HepG2 (cell line): Measurements from ENCODE around the gene ADARB1. TPM values are rescaled to one million over a fixed set of nuclear protein-coding genes. Genes with fewer than 3 reads are reported as not detected.

Experiments
- ATAC-seq: fragments of 200-7000 bp; cut with Tn5 transposase; 3 replicates; pipeline ENCODE4 v1.9.1; 2020; ENCODE audit warnings: mild to moderate bottlenecking, moderate library complexity
- BruUV-seq: library from RNA; stranded (reverse); fragments of 400-500 nt; replicated peaks from 2 replicates; lab custom pipeline; 2021; lab: Mats Ljungman, UMichigan
- CTCF ChIA-PET: fragments of 300-600 bp; formaldehyde crosslinking; extraction: SDS; loops from one replicate; lab custom pipeline; 2021; ENCODE audit warnings: low total read pairs, inconsistent platforms, low intra/inter-chr PET ratio; lab: Yijun Ruan, JAX
- POLR2A ChIA-PET: fragments of 350-600 bp; sonication (Branson Sonifier 250); formaldehyde crosslinking; loops from one replicate; lab custom pipeline; 2020; ENCODE audit warnings: antibody characterized with exemption, inconsistent platforms; lab: Yijun Ruan, JAX
- DNase-seq: peaks from one replicate; pipeline ENCODE4 v3.0.0-alpha.2; 2015; ENCODE audit warnings: low spot score
- FAIRE-seq: peaks from 3 replicates; lab custom pipeline; 2011; peaks lifted over from hg19 to GRCh38; lab: Jason Lieb, UNC
- H2AFZ ChIP-seq: one replicate; pipeline ENCODE4 v1.6.1; 2011; ENCODE audit warnings: low read length, inconsistent platforms
- H3K27ac ChIP-seq: fragments of 300-600 bp; 3 replicates; pipeline ENCODE4 v1.8.0; 2011; ENCODE audit warnings: mixed run types, mild to moderate bottlenecking, mixed read lengths, low read length, inconsistent platforms; ENCODE audit not compliant: insufficient read depth; ENCODE audit errors: extremely low read length
- H3K27me3 ChIP-seq, 2 experiments: fragments of 200-600 bp in 1 of 2; 2 replicates in 1 of 2; 3 replicates in 1 of 2; pipeline versions ENCODE4 v1.6.0 to v1.8.0; 2011; ENCODE audit warnings: low read length in 2 of 2, mild to moderate bottlenecking in 2 of 2, moderate library complexity in 2 of 2, inconsistent platforms in 1 of 2; ENCODE audit not compliant: insufficient read depth in 2 of 2, control insufficient read depth in 1 of 2
- H3K36me3 ChIP-seq, 2 experiments: fragments of 200-600 bp in 1 of 2; replicated peaks in 1 of 2; 2 replicates in 1 of 2; 3 replicates in 1 of 2; pipeline versions ENCODE4 v1.5.1 to v1.8.0; 2011; ENCODE audit warnings: low read length in 2 of 2, inconsistent platforms in 1 of 2; ENCODE audit not compliant: insufficient read depth in 2 of 2, control insufficient read depth in 1 of 2
- H3K4me1 ChIP-seq: 2 replicates; pipeline ENCODE4 v1.5.1; 2012; ENCODE audit warnings: low read length, inconsistent platforms; ENCODE audit not compliant: insufficient read depth
- H3K4me2 ChIP-seq: 2 replicates; pipeline ENCODE4 v1.6.0; 2011; ENCODE audit warnings: low read depth, low read length, inconsistent platforms
- H3K4me3 ChIP-seq, 3 experiments: fragments of 200-600 bp in 1 of 3; sonication (generic), shearing (Covaris generic) in 1 of 3; replicated peaks in 1 of 3; 2 replicates each; pipeline ENCODE4 v1.5.1; 2011 to 2016; ENCODE audit warnings: low read length in 3 of 3, inconsistent platforms in 2 of 3, low read depth in 2 of 3, mild to moderate bottlenecking in 2 of 3, control low read depth in 1 of 3, mixed read lengths in 1 of 3; ENCODE audit not compliant: insufficient read depth in 1 of 3
- H3K79me2 ChIP-seq: one replicate; pipeline ENCODE4 v1.6.1; 2011; ENCODE audit warnings: low read length, inconsistent platforms; ENCODE audit not compliant: insufficient read depth
- H3K9ac ChIP-seq: 2 replicates; pipeline ENCODE4 v1.6.0; 2011; ENCODE audit warnings: mild to moderate bottlenecking, low read depth, low read length, inconsistent platforms; ENCODE audit not compliant: insufficient read depth
- H3K9me3 ChIP-seq: 2 replicates; pipeline ENCODE4 v1.5.1; 2012; ENCODE audit warnings: mild to moderate bottlenecking, low read length
- H4K20me1 ChIP-seq: 2 replicates; pipeline ENCODE4 v1.6.0; 2011; ENCODE audit warnings: inconsistent platforms, mild to moderate bottlenecking, low read length, moderate library complexity; ENCODE audit not compliant: insufficient read depth
- NPAS2 ChIP-seq: sonication (generic); formaldehyde crosslinking; IDR thresholded peaks from 2 replicates; pipeline ENCODE4 v1.8.0; 2022; ENCODE audit warnings: mild to moderate bottlenecking, missing genetic modification reagents, borderline replicate concordance
- PCBP2 ChIP-seq: fragments of 200-400 bp; formaldehyde crosslinking; optimal IDR thresholded peaks from 2 replicates; pipeline ENCODE3; 2018; ENCODE audit warnings: low read length, low read depth; ENCODE audit not compliant: poor library complexity, severe bottlenecking
- SNAPC2 ChIP-seq: sonication (generic); formaldehyde crosslinking; IDR thresholded peaks from 2 replicates; pipeline ENCODE4 v1.8.1; 2022; ENCODE audit warnings: mild to moderate bottlenecking, missing genetic modification reagents
- ZNF138 ChIP-seq: sonication (generic); formaldehyde crosslinking; IDR thresholded peaks from 2 replicates; pipeline ENCODE4 v1.5.0; 2020; ENCODE audit warnings: mild to moderate bottlenecking, low read depth, missing genetic modification reagents
- ZNF33A ChIP-seq: sonication (generic); formaldehyde crosslinking; IDR thresholded peaks from 2 replicates; pipeline ENCODE4 v1.5.1; 2020; ENCODE audit warnings: missing genetic modification reagents, mild to moderate bottlenecking, moderate library complexity, borderline replicate concordance
- ZNF343 ChIP-seq: sonication (generic); formaldehyde crosslinking; IDR thresholded peaks from 2 replicates; pipeline ENCODE4 v1.4.0; 2020; ENCODE audit warnings: mild to moderate bottlenecking, missing genetic modification reagents
- ZNF432 ChIP-seq: sonication (generic); formaldehyde crosslinking; IDR thresholded peaks from 2 replicates; pipeline ENCODE4 v1.5.0; 2020; ENCODE audit warnings: missing genetic modification reagents, mild to moderate bottlenecking, borderline replicate concordance
- ZNF768 ChIP-seq: sonication (generic); formaldehyde crosslinking; IDR thresholded peaks from 2 replicates; pipeline ENCODE4 v1.4.0; 2020; ENCODE audit warnings: missing genetic modification reagents
- ZNF879 ChIP-seq: sonication (generic); formaldehyde crosslinking; IDR thresholded peaks from 2 replicates; pipeline ENCODE4 v1.8.1; 2023; ENCODE audit warnings: missing genetic modification reagents
- WGBS: methylation state at CpG from one replicate; pipeline ENCODE4 v1.1.6; 2017; ENCODE audit warnings: low lambda C conversion rate; 5-methylcytosine and 5-hydroxymethylcytosine counted together
- in situ Hi-C: cut with HindIII; loops from 2 replicates; pipeline ENCODE4 v1.10.0; 2017; ENCODE audit warnings: low pct_unique_long_range_greater_than_20kb; ENCODE audit not compliant: extremely low pct_ligation_motif_present
- intact Hi-C: fragments of 100-400 bp; cut with micrococcal nuclease; formaldehyde crosslinking; loops from one replicate; pipeline ENCODE4 v1.10.0; 2022; ENCODE audit not compliant: unreplicated experiment
- polyA plus RNA-seq, 8 experiments: library from polyadenylated mRNA; depleted of rRNA in 3 of 8; stranded (reverse) in 7 of 8; unstranded in 1 of 8; fragments of >200 nt; fragmentation: Illumina TruSeq in 4 of 8; extraction: Trizol in 4 of 8; gene quantifications; 2 replicates each; pipeline versions ENCODE4 v1.2.1 to v1.2.3, GENCODE V29; 2011 to 2016; ENCODE audit warnings: low read depth in 4 of 8, missing spikeins in 1 of 8, mixed read lengths in 1 of 8; ENCODE audit not compliant: insufficient read depth in 1 of 8
- total RNA-seq, 5 experiments: library from RNA; depleted of rRNA; stranded (reverse); fragments of >200 nt; fragmentation: Illumina TruSeq; extraction: Trizol; gene quantifications; 2 replicates each; pipeline ENCODE4 v1.2.3, GENCODE V29; 2016; ENCODE audit warnings: low read depth in 1 of 5
- TF ChIP-seq, protein P1 (sequence below): sonication (generic); formaldehyde crosslinking; IDR thresholded peaks from 2 replicates; pipeline ENCODE4 v1.5.0; 2020; ENCODE audit warnings: mild to moderate bottlenecking, missing genetic modification reagents
- TF ChIP-seq, protein P2 (sequence below): sonication (generic); formaldehyde crosslinking; IDR thresholded peaks from 2 replicates; pipeline ENCODE4 v1.4.0; 2020; ENCODE audit warnings: mild to moderate bottlenecking, missing genetic modification reagents

ADARB1 gene
- total and polyA plus RNA-seq, 2 of the 13 experiments (the other 11 are each of a cell fraction or from before 2014, with no cell fraction given): 6.6 to 10.0 TPM

DNA sequence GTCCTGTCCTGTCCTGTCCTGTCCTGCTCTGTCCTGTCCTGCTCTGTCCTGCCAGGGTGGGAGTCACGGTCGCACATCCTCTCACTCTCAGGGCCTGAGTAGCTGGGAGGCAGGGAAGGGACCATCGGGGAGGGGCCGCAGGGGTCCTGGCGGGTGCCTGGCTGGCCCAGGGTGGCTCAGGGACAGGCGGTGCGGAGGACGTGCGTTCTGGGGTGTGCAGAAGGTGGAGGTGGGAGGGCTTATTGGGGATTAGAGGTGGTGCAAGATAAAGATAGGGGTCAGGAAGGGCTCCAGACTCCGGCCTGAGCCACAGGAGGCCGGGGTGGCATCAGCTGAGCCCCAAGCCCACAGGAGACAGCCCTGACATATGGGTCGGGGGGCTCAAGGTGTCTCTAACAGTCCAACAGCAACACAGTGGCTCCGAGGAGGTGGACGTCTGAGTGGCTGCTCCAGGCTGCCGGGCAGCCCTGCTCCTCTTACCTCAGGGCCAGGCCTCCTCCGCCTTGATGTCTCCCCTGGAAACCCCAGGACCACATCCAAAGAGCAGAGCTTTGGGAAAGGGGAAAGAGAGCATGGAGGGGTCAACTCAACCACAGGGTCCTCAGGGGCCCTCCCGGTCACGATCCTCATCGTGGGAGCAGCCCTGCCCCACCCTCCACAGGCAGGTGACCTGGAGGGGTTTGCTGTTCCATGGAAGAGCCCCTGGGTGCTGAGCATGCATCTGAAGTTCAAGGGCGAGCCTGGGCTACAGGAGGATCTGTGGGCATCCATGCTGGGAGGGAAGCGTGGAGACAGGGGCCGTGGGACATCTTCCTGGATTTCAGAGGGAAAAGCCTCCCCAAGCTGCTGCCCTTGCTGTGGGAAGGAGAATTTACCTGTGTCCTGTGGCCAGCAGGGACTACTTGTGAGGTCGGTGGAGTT is 39.6 kb upstream of the ADARB1 start:
- Histone ChIP-seq H3K9ac (no peak overlapping the region), H3K27me3 (peaks cover 5 to 61% of the 10 kb centered on the region in 2 experiments), H3K9me3 (peaks cover 15% of the 10 kb centered on the region), H4K20me1 (no peaks in the 10 kb centered on the region), H3K36me3 (no peaks in the 10 kb centered on the region), H3K4me1 (peaks cover 26% of the 10 kb centered on the region), H2AFZ (no peak overlapping the region), H3K4me2 (no peak overlapping the region), H3K27ac (no peak overlapping the region), H3K4me3 (no peak overlapping the region), H3K79me2 (no peaks in the 10 kb centered on the region)
- no TSS peak for BruUV-seq
- TF ChIP-seq ZNF343 (CRISPR knock-in tag): no peak
- in situ Hi-C loops (no loop called here), intact Hi-C loops (no loop called here)
- ATAC-seq: no peak
- ChIA-PET CTCF (no interaction called here), POLR2A (no interaction called here)
- 30% methylated on average over 15 of the region's 23 CpGs for WGBS
- FAIRE-seq: no peak
- no peak for DNase-seq

DNA sequence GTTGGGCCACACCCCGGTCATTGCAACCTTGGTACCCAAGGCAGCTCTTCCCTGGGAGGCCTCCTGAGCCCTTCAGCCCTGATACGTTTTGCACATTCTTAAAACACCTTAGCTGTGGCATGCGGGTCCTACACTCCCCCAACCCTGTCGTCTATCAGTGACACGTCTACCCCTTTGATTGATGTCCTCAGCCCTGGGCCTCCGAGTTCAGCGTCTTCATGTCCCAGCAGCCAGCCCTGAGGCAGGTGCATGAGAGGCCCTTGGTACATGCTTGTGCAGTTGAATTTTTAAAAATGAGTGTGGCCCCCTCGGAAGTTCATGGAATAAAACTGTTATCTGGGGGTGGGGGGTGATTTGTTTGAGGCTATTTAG is 38.9 kb upstream of the ADARB1 start:
- no peaks in the 10 kb centered on the region for H3K36me3 ChIP-seq
- intact Hi-C loops (no loop called here), in situ Hi-C loops (no loop called here)
- peaks cover 26% of the 10 kb centered on the region for H3K4me1 ChIP-seq
- ATAC-seq (no peak), FAIRE-seq (no peak), DNase-seq (no peak)
- WGBS: 36% methylated on average over 7 of the region's 8 CpGs
- H3K27ac ChIP-seq: no peak overlapping the region
- no peaks in the 10 kb centered on the region for H4K20me1 ChIP-seq
- ChIA-PET CTCF (no interaction called here), POLR2A (no interaction called here)
- H3K4me2 ChIP-seq: no peak overlapping the region
- no peak for TF ChIP-seq ZNF432 (CRISPR knock-in tag)
- no peak for TF ChIP-seq ZNF33A
- TF ChIP-seq ZNF138: no peak
- TF ChIP-seq PCBP2: no peak
- no peak for TF ChIP-seq ZNF768
- TF ChIP-seq, protein P1, sequence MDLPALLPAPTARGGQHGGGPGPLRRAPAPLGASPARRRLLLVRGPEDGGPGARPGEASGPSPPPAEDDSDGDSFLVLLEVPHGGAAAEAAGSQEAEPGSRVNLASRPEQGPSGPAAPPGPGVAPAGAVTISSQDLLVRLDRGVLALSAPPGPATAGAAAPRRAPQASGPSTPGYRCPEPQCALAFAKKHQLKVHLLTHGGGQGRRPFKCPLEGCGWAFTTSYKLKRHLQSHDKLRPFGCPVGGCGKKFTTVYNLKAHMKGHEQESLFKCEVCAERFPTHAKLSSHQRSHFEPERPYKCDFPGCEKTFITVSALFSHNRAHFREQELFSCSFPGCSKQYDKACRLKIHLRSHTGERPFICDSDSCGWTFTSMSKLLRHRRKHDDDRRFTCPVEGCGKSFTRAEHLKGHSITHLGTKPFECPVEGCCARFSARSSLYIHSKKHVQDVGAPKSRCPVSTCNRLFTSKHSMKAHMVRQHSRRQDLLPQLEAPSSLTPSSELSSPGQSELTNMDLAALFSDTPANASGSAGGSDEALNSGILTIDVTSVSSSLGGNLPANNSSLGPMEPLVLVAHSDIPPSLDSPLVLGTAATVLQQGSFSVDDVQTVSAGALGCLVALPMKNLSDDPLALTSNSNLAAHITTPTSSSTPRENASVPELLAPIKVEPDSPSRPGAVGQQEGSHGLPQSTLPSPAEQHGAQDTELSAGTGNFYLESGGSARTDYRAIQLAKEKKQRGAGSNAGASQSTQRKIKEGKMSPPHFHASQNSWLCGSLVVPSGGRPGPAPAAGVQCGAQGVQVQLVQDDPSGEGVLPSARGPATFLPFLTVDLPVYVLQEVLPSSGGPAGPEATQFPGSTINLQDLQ: no peak
- TF ChIP-seq NPAS2: no peak
- TF ChIP-seq, protein P2, sequence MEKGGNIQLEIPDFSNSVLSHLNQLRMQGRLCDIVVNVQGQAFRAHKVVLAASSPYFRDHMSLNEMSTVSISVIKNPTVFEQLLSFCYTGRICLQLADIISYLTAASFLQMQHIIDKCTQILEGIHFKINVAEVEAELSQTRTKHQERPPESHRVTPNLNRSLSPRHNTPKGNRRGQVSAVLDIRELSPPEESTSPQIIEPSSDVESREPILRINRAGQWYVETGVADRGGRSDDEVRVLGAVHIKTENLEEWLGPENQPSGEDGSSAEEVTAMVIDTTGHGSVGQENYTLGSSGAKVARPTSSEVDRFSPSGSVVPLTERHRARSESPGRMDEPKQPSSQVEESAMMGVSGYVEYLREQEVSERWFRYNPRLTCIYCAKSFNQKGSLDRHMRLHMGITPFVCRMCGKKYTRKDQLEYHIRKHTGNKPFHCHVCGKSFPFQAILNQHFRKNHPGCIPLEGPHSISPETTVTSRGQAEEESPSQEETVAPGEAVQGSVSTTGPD: no peak
- TF ChIP-seq ZNF879: no peak
- TF ChIP-seq SNAPC2: no peak
- peaks cover 5 to 58% of the 10 kb centered on the region in 2 experiments for H3K27me3 ChIP-seq
- H2AFZ ChIP-seq: no peak overlapping the region
- no peak overlapping the region for H3K4me3 ChIP-seq
- H3K9ac ChIP-seq: no peak overlapping the region
- H3K9me3 ChIP-seq: peaks cover 15% of the 10 kb centered on the region
- H3K79me2 ChIP-seq: no peaks in the 10 kb centered on the region
- BruUV-seq: no TSS peak
